GM12873 (cell line): ENCODE measurements around the gene CLDN17.

ENCODE experiments used
- CTCF ChIP-seq: IDR thresholded peaks from 2 replicates; pipeline ENCODE4 v1.5.1; 2012; ENCODE audit warnings: low read depth, mild to moderate bottlenecking, moderate library complexity, low read length, control low read depth; ENCODE audit not compliant: insufficient read depth; ENCODE audit errors: missing control alignments

CLDN17 gene

DNA sequence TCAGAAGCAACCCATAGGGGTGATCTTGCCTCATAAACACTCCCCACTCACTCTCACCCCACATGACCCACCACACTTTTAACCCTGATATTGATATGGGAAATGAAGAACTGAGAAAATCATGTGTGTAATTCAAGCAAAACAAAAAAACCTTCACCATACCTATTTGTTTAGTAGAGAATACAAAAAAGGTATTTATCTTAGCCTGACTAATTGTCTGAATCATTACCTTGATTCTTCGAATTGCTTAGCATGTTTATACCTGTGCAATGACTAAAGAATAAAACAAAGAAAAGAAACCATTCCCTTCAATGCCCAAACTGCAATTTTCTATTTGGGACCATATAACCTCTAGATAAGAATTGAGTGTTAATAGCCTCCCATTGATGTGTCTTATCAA, 1.8 kb downstream of the CLDN17 start:
- TF ChIP-seq CTCF: no peak

- no peak for TF ChIP-seq CTCF
Measured at GRCh38 chr21:30153697-30154340, 12.8 kb downstream of the CLDN17 start.

- TF ChIP-seq CTCF: no peak
Measured at GRCh38 chr21:30152792-30153191, 13.8 kb downstream of the CLDN17 start.

- no peak for TF ChIP-seq CTCF
Measured at GRCh38 chr21:30148906-30149305, 17.7 kb downstream of the CLDN17 start.

- no peak for TF ChIP-seq CTCF
Measured at GRCh38 chr21:30146558-30147282, 19.9 kb downstream of the CLDN17 start.

GRCh38 chr21:30138483-30138882, 28.1 kb downstream of the CLDN17 start:
- TF ChIP-seq CTCF: no peak

DNA sequence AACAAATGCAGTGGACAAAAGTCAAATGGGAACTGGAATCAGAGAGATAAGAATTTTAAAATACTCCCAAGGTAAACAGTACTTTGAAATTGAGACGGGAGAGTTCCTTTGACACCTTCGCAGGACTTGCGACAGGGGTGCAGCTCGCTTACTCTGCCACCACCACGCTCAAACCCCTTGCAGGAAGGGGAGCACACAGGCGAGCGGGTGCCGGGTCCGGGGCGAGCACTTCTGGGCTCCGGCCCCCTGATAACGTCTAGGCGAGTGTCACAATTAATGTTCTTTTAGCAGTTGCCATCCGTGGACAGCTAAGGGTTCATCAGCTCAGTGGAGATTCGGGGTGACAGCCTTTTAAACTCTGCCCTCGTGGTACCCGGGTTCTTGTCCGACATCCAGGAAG, 37.4 kb downstream of the CLDN17 start:
- no peak for TF ChIP-seq CTCF
